PC-3 (cell line): ENCODE measurements around the gene ZFP90.

Source experiments
- EZH2 ChIP-seq: fragments of 300-600 bp; sonication (generic); IDR thresholded peaks from one replicate; pipeline ENCODE4 v1.6.1; 2017; ENCODE audit warnings: antibody characterized with exemption, mild to moderate bottlenecking, low read length; ENCODE audit not compliant: unreplicated experiment
- EZH2phosphoT487 ChIP-seq: fragments of 300-600 bp; sonication (generic); IDR thresholded peaks from 2 replicates; pipeline ENCODE4 v1.6.1; 2018; ENCODE audit warnings: mild to moderate bottlenecking, antibody characterized with exemption, low read length, borderline replicate concordance

GRCh38 chr16:68590201-68590994 is 51.3 kb downstream of the ZFP90 start:
- no peak for TF ChIP-seq EZH2
- TF ChIP-seq EZH2phosphoT487: no peak
